Stimulated activated naive CD8-positive, alpha-beta T cell treated with anti-CD3 and anti-CD28 coated beads, Interleukin-15, Interleukin-2, amounts not matched to agents 100 U/mL and 50 U/mL, for 24 hours (primary cell): ENCODE measurements around the gene APOBEC4.

Experiments used
- ATAC-seq: fragments of 150-1000 bp; cut with Tn5 transposase; one replicate; pipeline ENCODE4 v1.10.0; 2021
- DNase-seq: peaks from one replicate; pipeline ENCODE4 v3.0.0; 2021

Gene APOBEC4

DNA sequence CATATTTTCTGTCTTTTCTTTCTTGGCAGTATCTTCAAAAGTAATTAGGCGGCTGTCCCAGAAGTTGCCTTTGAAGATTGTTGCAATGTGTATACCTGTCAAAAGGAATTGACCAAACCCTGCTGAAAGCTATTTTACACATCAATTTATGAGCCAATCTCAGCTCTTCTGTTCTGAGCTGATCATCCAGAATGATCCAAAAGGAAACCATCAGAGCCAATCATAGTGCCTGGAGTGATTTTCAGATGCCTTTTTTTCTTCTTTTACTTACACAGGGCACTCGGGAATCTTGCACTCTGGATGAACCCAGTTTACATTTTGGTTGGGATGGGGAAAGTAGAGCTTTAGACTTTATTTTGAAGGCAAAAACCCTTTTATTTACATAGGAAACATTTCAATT, 21.8 kb upstream of the APOBEC4 start:
- ATAC-seq (no peak), DNase-seq (no peak)

DNA sequence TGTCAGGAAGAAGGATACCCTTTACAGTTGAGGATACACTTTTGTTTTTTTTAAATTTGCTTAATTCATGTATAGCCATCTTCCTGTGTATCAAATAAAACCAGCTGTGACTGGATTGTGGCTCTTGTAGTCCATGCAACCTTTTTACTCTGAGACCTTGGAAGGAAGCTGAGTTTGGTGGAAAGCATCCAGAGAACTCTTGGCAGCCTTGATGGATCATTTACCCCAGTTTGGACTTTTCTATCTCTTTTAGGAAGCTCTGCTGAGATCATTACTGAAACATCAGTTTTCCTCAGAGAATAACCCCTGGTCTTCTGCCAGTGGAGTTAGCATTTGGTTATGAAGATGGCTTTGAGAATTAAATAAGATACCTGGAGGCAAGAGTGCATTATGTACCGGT, 21.2 kb upstream of the APOBEC4 start:
- DNase-seq (no peak), ATAC-seq (no peak)

DNA sequence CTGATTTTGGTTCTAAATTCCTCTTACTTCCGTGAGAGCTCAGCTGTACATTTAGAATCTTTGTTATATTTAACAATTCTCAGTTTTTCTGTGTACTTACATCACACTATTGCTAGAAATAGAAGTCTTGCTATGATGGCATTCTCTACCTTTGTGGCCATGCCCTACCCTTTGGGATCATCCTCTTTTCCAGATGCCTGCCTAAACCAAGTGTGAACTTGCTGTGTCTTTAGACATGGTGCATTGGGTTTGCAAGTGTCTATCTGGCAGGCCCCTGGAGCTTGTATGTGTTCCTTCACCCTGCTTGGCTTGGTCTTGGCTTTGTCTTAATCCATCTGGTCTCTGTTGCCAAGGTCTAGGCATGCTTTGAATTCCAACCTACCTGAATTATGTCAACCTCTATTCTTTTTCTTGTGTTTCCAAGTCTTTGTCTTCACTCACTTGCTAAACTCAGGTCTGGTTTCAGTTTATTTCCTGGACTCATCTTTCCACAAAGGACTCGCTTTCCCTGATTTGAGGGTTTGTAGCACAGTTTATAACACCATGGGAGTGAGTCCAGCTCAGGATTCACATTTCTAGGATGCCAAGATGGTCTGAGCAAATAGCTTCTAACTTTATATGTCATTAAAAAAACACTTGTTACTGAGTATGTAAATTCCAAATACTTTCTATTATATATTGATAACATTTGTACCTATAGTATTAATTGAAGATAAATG, 20.6 kb upstream of the APOBEC4 start:
- no peak for DNase-seq
- ATAC-seq, result no peak

DNA sequence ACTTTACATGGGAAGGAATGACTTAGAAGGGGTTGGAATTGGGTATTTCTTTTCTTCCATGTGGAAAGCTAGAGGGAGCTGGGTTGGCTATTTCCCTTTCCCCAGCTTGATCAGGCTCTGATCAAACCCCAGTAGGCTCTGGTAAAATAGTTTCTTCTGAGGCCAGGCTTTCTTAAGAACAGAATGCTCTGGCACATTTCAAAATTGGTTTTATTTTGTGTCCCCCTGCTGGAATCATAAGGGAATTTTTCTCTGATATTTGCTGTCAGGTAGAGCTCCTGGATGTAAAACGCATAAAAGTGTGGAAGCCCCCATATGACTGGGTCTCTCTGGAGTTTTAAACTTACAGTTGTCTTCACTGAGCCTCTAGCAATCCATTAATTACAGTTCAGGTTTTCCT, 17.1 kb upstream of the APOBEC4 start:
- ATAC-seq (no peak), DNase-seq (no peak)

DNA sequence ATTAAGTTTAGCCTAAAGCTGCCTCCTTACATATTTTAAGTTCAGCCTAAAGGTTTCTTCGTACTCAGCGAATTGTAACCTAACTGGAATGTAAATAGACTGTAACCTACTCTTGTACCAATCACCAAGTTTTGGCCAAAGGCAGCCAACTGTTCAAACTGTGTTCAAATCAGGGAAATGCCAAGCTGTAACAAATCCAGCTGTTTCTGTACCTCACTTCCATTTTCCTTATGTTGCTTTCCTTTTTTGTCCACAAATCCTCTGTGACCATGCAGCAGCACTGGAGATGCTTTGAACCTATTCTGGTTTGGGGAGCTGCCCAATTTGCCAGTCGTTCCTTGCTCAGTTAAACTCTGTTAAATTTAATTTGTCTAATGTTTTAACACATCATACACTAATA, 3.2 kb upstream of the APOBEC4 start:
- ATAC-seq (no peak), DNase-seq (no peak)

DNA sequence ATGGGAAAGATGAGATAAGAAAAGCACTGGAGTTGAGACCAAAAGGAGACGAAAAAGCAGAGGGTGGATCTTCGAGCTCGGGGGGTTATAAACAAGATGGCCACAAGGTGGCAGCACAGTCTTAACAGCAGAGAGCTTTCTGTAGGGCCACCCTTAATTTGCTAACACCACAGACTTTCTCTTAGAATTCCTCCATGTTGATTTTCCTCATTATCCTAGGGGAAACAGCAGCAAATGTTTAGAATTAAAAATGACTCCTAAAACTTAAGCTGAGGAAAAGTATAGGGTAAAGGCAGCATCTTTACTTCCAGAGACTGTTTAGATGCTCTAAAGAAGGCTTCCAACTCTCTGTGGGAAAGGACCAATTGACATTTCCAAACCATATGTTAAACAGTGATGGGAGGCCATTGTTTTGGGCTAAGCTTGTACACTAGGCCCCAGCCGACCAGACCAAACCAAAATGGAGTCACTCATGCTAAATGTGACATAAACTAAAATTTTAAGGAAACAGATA, 2.5 kb upstream of the APOBEC4 start:
- peak; percentile 62 for ATAC-seq

DNA sequence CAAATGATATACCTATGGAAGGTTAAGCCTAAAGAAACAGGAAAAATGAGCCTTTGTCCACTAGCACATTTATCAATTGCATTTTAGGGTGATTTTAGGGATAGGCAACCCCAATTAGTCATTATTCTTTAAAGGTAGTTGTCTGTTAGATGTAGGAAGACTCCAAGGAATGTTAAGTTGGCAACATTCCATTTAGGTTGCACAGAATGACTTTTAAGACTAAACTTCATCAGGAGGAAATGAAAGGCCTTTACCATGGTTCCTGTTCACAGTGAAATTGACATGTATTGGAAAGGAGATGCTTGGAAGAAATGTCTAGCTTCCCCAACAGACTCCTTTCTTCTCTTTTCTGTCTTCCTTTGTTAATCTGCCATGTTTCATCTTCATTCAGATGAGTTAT, 1.6 kb upstream of the APOBEC4 start:
- ATAC-seq (no peak), DNase-seq (no peak)

More for the DNA sequence above, 2.5 kb upstream of the APOBEC4 start:
- peak; percentile 80 for DNase-seq

DNA sequence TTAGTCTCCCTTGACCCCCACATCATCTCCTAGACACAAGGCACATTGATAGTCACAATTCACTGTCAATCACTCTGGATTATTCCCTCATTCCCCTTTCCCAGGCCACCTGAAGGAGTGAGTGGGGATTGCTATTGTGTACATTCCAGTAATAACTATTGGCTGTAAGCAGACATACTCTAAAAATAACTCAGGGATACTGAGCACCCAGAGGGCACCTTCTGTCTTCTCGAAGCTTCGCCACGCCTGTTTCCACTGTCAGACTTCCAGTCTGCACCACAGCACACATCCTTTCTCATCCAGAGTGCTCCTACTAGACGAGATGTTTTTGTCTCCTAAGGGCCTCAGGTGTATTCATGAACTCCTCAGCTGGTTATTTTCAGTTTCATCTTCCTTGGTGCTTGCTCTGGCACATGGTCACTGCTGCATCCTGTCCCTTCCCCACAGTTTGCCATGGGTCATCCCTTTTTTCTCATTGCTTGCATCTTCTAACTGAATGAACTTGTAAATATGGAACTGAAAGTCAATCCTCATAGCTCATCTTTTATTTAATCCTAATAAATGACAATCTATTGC, 848 bp upstream of the APOBEC4 start:
- DNase-seq, result no peak
- ATAC-seq, result no peak

DNA sequence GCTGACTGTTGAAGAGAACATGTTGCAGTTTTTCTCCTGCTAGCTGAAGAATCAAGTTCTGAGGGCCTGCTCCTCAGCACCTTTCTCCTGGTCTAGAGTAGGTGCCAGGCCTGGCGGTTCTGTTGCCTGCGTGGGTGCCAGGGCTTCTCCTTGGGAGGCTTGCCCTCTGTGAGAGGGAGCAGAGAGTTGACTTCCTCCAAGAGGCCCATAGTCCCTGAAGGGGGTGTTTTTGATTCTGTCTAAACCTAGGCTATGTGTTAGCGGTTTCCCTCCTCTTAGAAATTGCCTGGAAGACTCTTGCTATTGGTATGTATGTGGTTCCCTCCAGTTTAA, 312 bp upstream of the APOBEC4 start:
- no peak for ATAC-seq
- no peak for DNase-seq

DNA sequence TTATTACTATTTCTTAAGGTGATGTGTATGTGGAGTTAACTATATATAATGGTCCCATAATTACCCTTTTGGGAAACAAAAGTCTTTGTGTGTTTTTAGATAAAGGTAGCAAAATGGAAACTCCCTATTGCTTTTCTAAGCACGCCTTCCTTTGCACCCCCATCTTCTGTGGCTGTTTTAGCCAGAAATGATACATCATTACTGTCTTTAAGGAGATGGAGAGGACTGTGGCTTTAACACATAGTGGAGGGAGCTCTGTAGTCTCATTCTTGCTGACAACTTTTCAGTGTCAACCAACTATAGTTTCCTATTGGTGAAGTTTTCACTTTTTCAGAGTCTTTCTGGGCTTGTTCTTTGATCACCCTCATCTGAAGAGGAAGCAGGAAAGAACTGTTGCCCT, 1.0 kb downstream of the APOBEC4 start:
- ATAC-seq (peak; percentile 88), DNase-seq (no peak)

DNA sequence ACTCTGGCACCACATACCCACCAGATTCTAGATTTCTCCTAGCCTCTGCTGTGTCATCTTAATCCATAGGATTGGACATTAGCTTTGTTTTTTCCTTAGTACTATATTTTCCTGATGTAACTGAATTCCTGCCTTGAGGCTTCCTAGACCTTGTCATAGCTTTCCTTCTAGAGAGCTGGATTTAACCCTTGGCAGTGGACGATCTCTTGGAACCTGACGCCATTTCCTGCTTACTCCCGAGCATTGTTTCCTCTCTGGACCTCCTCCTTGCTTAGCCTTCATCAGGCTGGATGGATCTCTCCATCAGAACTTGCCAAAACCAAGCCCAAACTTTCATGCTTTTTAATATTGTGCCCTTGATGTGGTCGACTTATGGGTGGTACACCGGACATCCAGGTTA, 1.5 kb downstream of the APOBEC4 start:
- ATAC-seq (no peak), DNase-seq (no peak)

DNA sequence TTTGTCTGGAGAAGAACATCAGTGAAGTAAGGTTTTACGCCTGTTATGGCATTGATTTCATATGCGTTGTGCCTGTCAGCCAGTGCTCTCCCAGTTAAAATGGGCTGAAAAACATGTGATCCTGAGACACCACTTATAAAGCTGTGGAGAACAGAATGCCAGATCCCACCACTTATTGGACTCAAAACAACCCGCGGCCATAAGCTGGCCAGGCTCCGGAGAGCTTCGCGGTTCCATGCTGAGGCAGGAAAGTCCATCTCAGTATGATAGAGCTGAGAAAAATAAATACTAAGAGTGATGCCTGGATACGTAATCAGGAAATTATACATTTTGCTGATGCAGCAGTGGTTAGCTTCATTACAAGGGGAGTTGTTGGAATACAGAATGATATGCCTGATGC, 5.1 kb downstream of the APOBEC4 start:
- ATAC-seq, result no peak
- DNase-seq, result no peak

DNA sequence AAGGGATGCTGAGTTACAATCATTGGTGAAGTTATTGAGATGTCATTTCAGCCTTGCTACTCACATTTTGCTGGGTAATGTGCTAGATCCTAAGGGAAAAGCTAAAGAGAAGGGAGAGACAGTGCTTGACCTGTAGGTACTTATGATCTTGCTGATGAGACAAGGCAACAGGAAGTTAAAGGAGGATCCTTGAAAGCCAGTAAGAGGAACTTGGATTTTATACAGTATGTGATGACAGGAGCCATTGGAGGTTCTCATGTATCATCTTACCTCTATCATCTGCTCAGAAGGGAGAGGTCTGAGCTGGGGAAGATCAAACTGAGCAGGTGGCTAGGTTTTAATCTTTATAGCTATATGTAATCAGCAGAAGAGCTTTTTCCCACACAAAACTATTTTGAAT, 6.3 kb downstream of the APOBEC4 start:
- no peak for ATAC-seq
- DNase-seq, result no peak

DNA sequence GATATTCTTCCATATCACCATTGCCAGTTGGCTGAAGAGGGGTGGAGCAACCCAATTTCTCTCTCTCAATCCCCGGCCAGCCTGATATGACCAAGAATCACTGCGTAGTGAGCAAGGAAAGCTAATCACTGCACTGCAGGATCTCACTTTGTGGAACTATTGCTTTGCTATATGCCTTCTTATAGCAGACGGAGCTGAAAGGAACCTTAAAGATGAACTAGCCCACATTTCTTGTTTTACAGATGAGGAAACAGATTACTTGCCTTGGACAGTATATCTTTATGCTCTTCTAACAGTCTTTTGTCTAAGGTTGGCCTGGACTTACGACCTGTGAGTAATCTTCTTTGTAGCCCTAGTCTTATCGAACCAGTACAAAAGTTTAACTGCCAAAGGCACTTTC, 7.6 kb downstream of the APOBEC4 start:
- DNase-seq, result no peak
- no peak for ATAC-seq

DNA sequence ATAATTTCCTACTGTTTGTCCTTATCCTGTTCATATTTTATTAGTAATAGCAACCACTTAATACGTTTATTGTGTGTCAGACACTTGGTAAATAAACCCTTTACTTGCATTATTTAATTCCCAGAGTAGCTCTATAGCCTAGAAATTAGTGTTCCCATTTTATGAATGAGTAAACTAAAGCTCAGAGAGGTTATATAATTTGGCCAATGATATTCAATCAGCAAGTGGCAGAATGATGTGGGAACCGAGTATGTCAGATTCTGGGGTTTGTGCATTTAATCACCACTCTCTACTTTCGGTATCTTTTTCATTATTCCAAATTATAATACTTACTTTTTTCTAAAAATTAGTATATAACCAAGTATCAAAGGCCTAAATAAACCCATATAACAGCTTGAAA, 10.9 kb downstream of the APOBEC4 start:
- DNase-seq (no peak), ATAC-seq (no peak)

DNA sequence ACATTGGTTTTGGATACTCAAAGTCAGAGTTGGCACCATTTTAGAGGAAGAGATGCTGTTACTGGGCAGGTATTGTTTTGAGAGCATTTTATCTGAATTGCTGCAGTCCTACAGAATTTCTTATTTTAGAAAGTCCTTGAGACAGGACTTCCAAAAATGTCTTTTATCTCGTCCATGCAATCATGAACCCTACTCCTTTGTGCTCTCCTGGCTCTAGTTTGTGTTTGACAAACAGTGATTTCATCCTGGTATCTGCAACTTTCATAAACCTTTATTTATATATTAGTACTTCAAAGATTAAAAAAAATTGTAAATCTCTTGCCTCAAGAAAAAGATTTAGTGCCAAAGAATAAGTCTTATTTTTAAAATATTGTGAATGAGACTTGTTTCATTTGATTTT, 12.9 kb downstream of the APOBEC4 start:
- ATAC-seq (no peak), DNase-seq (no peak)

DNA sequence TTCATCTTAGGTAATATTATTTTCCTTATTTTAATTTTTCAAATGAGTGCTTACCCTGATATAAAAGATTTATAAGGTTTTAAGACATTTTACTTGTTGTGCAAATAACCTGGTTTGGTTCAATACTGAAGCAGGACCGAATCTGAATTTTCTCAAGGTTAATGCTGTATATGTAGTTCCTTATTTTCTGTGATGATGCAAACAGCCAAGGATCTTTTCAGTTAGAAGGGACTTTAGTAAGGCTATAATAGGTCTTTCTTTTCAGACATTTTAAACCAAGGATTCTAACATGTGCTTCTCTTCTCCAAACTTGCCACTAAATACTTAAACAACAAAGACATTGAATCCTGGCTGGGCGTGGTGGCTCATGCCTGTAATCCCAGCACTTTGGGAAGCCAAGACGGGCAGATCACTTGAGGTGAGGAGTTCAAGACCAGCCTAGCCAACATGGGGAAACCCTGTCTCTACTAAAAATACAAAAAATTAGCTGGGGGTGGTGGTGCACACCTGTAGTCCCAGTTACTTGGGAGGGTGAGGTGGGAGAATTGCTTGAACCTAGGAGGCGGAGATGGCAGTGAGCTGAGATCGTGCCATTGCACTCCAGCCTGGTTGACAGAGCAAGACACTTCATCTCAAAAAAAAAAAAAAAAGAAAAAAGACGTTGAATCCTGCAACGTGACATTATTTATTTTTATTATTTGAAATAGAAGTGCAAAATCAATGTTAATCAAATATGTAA, 14.3 kb downstream of the APOBEC4 start:
- no peak for ATAC-seq
- DNase-seq, result no peak

DNA sequence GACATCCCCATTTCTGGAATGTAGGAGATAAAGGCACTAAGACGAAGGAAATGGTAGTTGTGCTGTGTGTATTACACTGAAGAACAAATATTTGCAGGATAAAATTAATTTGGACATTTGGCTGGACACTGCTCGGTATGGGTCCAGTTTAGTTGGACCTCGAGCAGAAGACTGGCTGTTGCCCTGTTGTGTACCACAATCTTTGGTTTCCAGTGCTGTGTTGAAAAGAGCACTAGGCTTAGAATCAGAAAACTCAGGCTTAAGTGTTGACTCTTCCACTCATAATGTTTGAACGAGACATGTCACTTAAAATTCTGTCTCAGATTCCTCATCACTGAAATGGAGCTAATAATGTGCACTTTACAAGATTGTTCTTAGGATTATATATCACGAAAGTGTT, 16.3 kb downstream of the APOBEC4 start:
- ATAC-seq, result no peak
- no peak for DNase-seq

DNA sequence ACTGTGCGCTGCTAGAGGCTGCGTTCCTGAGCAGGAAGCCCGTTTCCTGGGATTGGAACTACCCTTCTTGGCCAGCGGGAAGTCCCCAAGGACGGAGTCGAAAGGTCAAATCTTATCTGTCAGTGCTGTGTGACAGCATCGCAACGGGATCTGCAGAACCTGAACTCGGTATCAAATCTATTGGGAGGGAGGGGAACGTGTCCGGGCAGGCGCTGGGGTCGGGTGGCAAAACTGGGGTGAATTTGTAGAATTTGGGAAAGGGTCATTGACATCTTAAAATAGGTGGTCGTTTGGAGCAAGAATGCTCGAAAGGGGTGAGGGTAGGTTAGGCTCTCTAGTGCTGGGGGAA, 16.8 kb downstream of the APOBEC4 start:
- no peak for DNase-seq

DNA sequence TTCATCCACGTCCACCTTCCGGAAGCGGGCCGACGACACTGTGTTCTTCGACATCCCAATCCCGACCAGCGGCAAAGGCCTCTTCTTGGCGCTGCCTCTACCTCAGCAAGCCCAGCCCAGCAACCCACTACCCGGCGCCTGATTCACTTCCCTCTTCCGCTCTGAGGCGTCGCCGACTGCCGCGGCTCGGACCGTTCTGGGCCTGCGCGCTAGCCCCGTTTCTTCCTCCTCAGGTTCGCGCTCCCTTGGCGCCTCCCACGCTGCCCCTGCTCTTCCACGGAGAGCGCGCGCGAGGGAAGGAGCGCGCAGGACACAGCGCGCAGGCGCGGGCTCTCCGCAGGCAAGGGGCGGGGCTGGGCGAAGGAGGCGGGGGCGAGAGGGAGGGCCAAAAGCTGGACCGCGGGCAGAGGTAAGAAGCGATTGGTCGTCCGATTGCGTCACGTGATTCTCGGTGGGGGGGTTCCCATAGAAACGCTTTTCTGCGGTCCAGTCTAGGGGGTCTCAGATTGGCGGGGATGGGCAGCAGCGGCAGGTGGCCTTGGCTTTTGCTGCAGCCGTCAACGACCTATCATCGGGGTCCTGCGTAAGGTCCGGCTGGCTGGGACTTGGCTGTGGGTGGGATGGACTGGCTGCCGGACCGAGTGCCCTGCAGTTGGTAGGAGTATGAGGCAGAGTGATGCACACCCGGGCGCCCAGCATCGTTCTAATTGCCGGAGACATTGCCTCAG, 17.3 kb downstream of the APOBEC4 start, which contains the start of gene ARPC5:
TSS of gene ARPC5 (minus strand) at position 178 of the 728 bp plus-strand sequence. CDS start at position 54, 124 bp downstream.
- ATAC-seq, result peak; percentile 92
- DNase-seq, result peak; percentile 98

More for the DNA sequence above, 16.8 kb downstream of the APOBEC4 start:
- no peak for ATAC-seq

DNA sequence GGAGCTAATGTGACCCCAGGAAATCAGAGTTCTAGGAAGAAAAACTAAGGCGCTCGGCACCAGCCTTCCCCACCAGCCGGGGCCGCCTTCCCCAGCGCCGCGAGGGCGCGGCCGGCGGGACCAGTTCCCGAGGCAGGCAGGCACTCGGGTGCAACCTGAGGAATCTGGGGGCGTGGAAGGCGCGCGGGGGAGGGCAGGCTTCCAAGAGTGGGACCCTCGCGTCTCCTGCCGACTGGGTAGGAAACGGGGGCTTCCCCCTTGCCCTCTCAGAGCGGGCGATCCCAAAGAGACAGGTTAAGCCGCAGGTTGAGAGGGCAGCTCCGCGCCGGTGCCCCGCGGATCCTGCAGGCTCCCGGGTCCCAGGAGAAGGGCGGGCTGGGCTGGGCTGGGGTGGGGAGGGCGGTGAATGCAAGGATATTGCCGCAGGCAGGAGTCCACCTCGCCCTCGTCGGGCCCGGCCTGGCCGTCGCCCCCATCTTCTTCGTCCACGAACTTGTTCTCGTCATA, 18.0 kb downstream of the APOBEC4 start:
- no peak for ATAC-seq
- DNase-seq, result peak; percentile 41

DNA sequence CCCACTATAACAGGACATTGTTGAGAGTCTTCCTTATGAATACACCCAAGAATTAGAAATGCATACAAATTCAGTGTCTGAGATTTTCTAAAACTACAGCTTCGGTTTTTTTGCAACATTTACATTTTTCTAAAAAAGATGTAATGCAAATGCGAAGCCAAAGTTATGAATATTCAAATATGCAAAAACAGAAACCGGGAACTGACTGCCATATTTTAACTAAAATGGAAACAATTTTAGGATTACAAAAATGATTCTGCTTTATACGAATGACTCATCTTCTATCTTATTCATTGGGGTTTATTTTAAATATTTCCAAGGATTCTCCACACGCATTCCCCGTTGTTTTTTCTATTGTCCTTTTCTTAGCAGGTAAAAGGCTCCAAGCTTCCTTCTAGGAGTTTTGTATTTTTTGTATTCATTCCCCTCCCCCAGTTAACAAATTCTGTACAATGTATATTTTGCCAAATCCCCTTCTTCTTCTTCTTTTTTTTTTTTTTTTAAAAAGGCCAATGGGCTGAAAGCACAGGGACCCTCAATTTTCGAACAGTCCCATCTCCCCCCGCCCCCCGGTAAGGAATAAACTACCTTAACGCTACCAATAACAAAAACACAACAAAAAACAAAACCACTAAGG, 18.6 kb downstream of the APOBEC4 start:
- ATAC-seq, result no peak
- DNase-seq, result no peak
